ENCODE measurements around the gene PRDM16. TPM values are rescaled to one million over a fixed set of nuclear protein-coding genes. Genes with fewer than 3 reads are reported as not detected.

Gene PRDM16
- total and polyA plus RNA-seq, 2 of the 8 experiments (the other 6 are each of a cell fraction or from before 2014, with no cell fraction given), result 0.39 to 0.43 TPM

- Histone ChIP-seq H3K27ac (ENCODE audit: low read depth, low read length) (no peak overlapping the region), H3K4ac (replicated peaks; ENCODE audit: insufficient read length, low read depth, low read length) (no peak overlapping the region), H2BK5ac (ENCODE audit: low read depth, low read length) (no peak overlapping the region), H2AFZ (ENCODE audit: low read length) (no peak overlapping the region), H4K5ac (ENCODE audit: insufficient read length, low read depth, low read length) (no peak overlapping the region), H3K79me2 (ENCODE audit: control insufficient read depth in 1 of 2, insufficient read depth in 2 of 2, low read length in 2 of 2) (no peaks in the 10 kb centered on the region), H3K9ac (replicated peaks in 1 of 4; ENCODE audit: extremely low read depth in 1 of 4, low read depth in 3 of 4, low read length in 3 of 4) (no peak overlapping the region), H4K91ac (replicated peaks; ENCODE audit: insufficient read length, low read length) (no peak overlapping the region), H3K56ac (replicated peaks; ENCODE audit: insufficient read length, low read depth, low read length) (no peak overlapping the region), H2BK120ac (replicated peaks; ENCODE audit: low read depth, low read length) (no peak overlapping the region), H4K20me1 (replicated peaks in 1 of 2; ENCODE audit: control insufficient read depth in 1 of 2, insufficient read depth in 2 of 2, low read length in 2 of 2) (peaks cover 0 to 4% of the 10 kb centered on the region in 2 experiments), H3K4me3 (ENCODE audit: extremely low read depth in 1 of 4, insufficient read depth in 2 of 4, low read depth in 3 of 4, low read length in 4 of 4) (no peak overlapping the region), H2BK12ac (ENCODE audit: low read depth, low read length) (no peak overlapping the region), H3K23ac (ENCODE audit: insufficient read length) (no peak overlapping the region), H3K14ac (ENCODE audit: insufficient read length) (no peak overlapping the region), H3K4me2 (ENCODE audit: insufficient read depth in 1 of 2, low read depth in 2 of 2, low read length in 2 of 2) (no peak overlapping the region), H4K8ac (ENCODE audit: extremely low read depth, insufficient read depth, low read length) (no peak overlapping the region), H3K4me1 (replicated peaks in 1 of 4; ENCODE audit: control insufficient read depth in 3 of 4, insufficient read depth in 4 of 4, low read length in 3 of 4) (peaks cover 0 to 10% (median 0%) of the 10 kb centered on the region in 4 experiments; a peak in 1 of 7 replicates), H2BK20ac (ENCODE audit: low read length) (no peak overlapping the region), H3K18ac (ENCODE audit: extremely low read depth, low read length) (no peak overlapping the region), H2BK15ac (ENCODE audit: low read length) (no peak overlapping the region), H3K36me3 (ENCODE audit: control insufficient read depth in 2 of 4, insufficient read depth in 4 of 4, low read length in 3 of 4) (no peaks in the 10 kb centered on the region; a peak in 1 of 8 replicates), H3K79me1 (ENCODE audit: low read depth, low read length) (no peaks in the 10 kb centered on the region), H3K27me3 (replicated peaks in 1 of 4; ENCODE audit: control insufficient read depth in 3 of 4, extremely low read depth in 1 of 4, insufficient read depth in 3 of 4, low read length in 3 of 4) (no peaks in the 10 kb centered on the region), H3K9me3 (ENCODE audit: insufficient read depth in 2 of 2, low read depth in 1 of 2, low read length in 1 of 2) (peaks cover 79 to 97% of the 10 kb centered on the region in 2 experiments), H3K23me2 (ENCODE audit: low read depth, low read length) (peaks cover 7% of the 10 kb centered on the region; the same call in 1 of the 2 replicates), H2AK5ac (ENCODE audit: low read depth, low read length) (no peak overlapping the region)
- 86% methylated on average over 18 of the region's 18 CpGs; no CpG with 5 or more reads in 1 of the 2 experiments for WGBS, 2 experiments (ENCODE audit: extremely low coverage in 1 of 2, insufficient coverage in 1 of 2, insufficient read length in 1 of 2, insufficient replicate concordance in 2 of 2, low coverage in 1 of 2, low lambda C conversion rate in 2 of 2, missing lambda C conversion rate in 1 of 2)
- CTCF ChIA-PET (ENCODE audit: partially characterized antibody), result interaction anchor here (1.4 kb wide), 1 partner anchor 402 kb away, joined by 3 read pairs; no protein-coding TSS in a partner anchor
- FAIRE-seq, result no peak
- no peak for DNase-seq (ENCODE audit: low read depth in 1 of 2, low spot score in 2 of 2)
- POLR2A ChIA-PET (ENCODE audit: partially characterized antibody), result no interaction called here
- TF ChIP-seq PHF8 (conservative IDR thresholded peaks at IDR 0.05; ENCODE audit: low read depth, low read length) (no peak), ZNF274 (IDR thresholded peaks at IDR 0.05; ENCODE audit: borderline replicate concordance, extremely low read depth, low read length) (no peak), EP300 (IDR thresholded peaks at IDR 0.05; ENCODE audit: borderline replicate concordance in 1 of 2, low read depth in 2 of 2, low read length in 2 of 2) (no peak), ASH2L (IDR thresholded peaks at IDR 0.05; ENCODE audit: low read length) (no peak), BCL11A (IDR thresholded peaks at IDR 0.05; ENCODE audit: low read depth in 2 of 2, low read length in 2 of 2) (no peak), ATF3 (IDR thresholded peaks at IDR 0.05; ENCODE audit: insufficient read depth, low read depth, low read length) (no peak), NANOG (IDR thresholded peaks at IDR 0.05; ENCODE audit: insufficient read depth, low read depth, low read length, poor library complexity, severe bottlenecking) (no peak), POLR2A (IDR thresholded peaks at IDR 0.05; ENCODE audit: control extremely low read depth in 1 of 2, low read depth in 2 of 2, low read length in 2 of 2) (no peak), KDM5A (IDR thresholded peaks at IDR 0.05; ENCODE audit: low read length) (no peak), GABPA (IDR thresholded peaks at IDR 0.05; ENCODE audit: borderline replicate concordance, insufficient read depth, low read length) (no peak), BRCA1 (IDR thresholded peaks at IDR 0.05; ENCODE audit: low read depth, low read length) (no peak), KDM4A (IDR thresholded peaks at IDR 0.05; ENCODE audit: low read depth, low read length, severe bottlenecking) (no peak), KDM1A (IDR thresholded peaks at IDR 0.05; ENCODE audit: borderline replicate concordance, low read length) (no peak), EGR1 (IDR thresholded peaks at IDR 0.05; ENCODE audit: borderline replicate concordance, low read depth, low read length) (no peak)
Measured at GRCh38 chr1:3022511-3022973, 46.5 kb upstream of the PRDM16 start.

All from H1 (cell line).